Endothelial cell of umbilical vein (primary cell): ENCODE data around the gene CDC20. TPM values are rescaled to one million over a fixed set of nuclear protein-coding genes. Genes with fewer than 3 reads are reported as not detected.

Experiments
- BruUV-seq: library from RNA; stranded (reverse); fragments of 400-500 nt; replicated peaks from 2 replicates; lab custom pipeline; 2021; lab: Mats Ljungman, UMichigan
- CTCF ChIA-PET: fragments of 300-600, 350-600 bp; sonication (Branson Sonifier 250); formaldehyde crosslinking; loops from one replicate; lab custom pipeline; 2021; ENCODE audit warnings: antibody characterized with exemption, inconsistent platforms; lab: Charles Lee
- POLR2A ChIA-PET: fragments of 300-600, 350-600 bp; sonication (Branson Sonifier 250); formaldehyde crosslinking; loops from one replicate; lab custom pipeline; 2021; ENCODE audit warnings: antibody characterized with exemption, inconsistent platforms; lab: Charles Lee
- DNase-seq: peaks from one replicate; pipeline ENCODE4 v3.0.0-alpha.2; 2011; ENCODE audit warnings: low read depth, low spot score
- FAIRE-seq: peaks from 2 replicates; lab custom pipeline; 2011; peaks lifted over from hg19 to GRCh38; lab: Jason Lieb, UNC
- H2AFZ ChIP-seq: 2 replicates; pipeline ENCODE4 v1.6.0; 2012; ENCODE audit warnings: low read depth, low read length, control low read depth, inconsistent platforms
- H3K27ac ChIP-seq: 2 replicates; pipeline ENCODE4 v1.5.1; 2011; ENCODE audit warnings: low read depth, mild to moderate bottlenecking, control low read depth, low read length, moderate library complexity; ENCODE audit not compliant: insufficient read depth
- H3K27me3 ChIP-seq, 2 experiments: 2 replicates each; pipeline versions ENCODE4 v1.6.0 to v1.6.1; 2011; ENCODE audit warnings: low read length in 2 of 2, mixed read lengths in 1 of 2; ENCODE audit not compliant: control insufficient read depth in 2 of 2, insufficient read depth in 2 of 2
- H3K36me3 ChIP-seq, 2 experiments: 2 replicates in 1 of 2; 3 replicates in 1 of 2; pipeline ENCODE4 v1.5.1; 2011; ENCODE audit warnings: low read length in 2 of 2, mild to moderate bottlenecking in 1 of 2, moderate library complexity in 1 of 2; ENCODE audit not compliant: control insufficient read depth in 2 of 2, insufficient read depth in 2 of 2; ENCODE audit errors: extremely low read depth in 1 of 2
- H3K4me1 ChIP-seq: 3 replicates; pipeline ENCODE4 v1.5.1; 2011; ENCODE audit warnings: mild to moderate bottlenecking, low read length; ENCODE audit not compliant: control insufficient read depth, insufficient read depth; ENCODE audit errors: extremely low read depth
- H3K4me2 ChIP-seq: 2 replicates; pipeline ENCODE4 v1.6.1; 2011; ENCODE audit warnings: low read length, control low read depth, mixed read lengths; ENCODE audit not compliant: insufficient read depth
- H3K4me3 ChIP-seq, 3 experiments: fragments of 200-600 bp in 1 of 3; sonication (generic), shearing (Covaris generic) in 1 of 3; replicated peaks in 1 of 3; 2 replicates each; pipeline ENCODE4 v1.5.1; 2011 to 2016; ENCODE audit warnings: control low read depth in 3 of 3, low read length in 3 of 3, mild to moderate bottlenecking in 2 of 3, inconsistent platforms in 1 of 3, low read depth in 1 of 3, moderate library complexity in 1 of 3; ENCODE audit not compliant: insufficient read depth in 1 of 3
- H3K79me2 ChIP-seq: 2 replicates; pipeline ENCODE4 v1.6.0; 2012; ENCODE audit warnings: low read length, inconsistent platforms; ENCODE audit not compliant: control insufficient read depth, insufficient read depth
- H3K9ac ChIP-seq: replicated peaks from 2 replicates; pipeline ENCODE3; 2011; ENCODE audit warnings: low read length, control low read depth; ENCODE audit not compliant: insufficient read depth; ENCODE audit errors: extremely low read depth
- H3K9me1 ChIP-seq: replicated peaks from 3 replicates; pipeline ENCODE4 v1.6.0; 2011; ENCODE audit warnings: mild to moderate bottlenecking, low read length; ENCODE audit not compliant: control insufficient read depth, insufficient read depth; ENCODE audit errors: extremely low read depth
- H3K9me3 ChIP-seq: replicated peaks from 2 replicates; pipeline ENCODE4 v1.5.1; 2012; ENCODE audit warnings: low read length, inconsistent platforms; ENCODE audit not compliant: control insufficient read depth, insufficient read depth
- H4K20me1 ChIP-seq: replicated peaks from 2 replicates; pipeline ENCODE3; 2011; ENCODE audit warnings: mild to moderate bottlenecking, low read length; ENCODE audit not compliant: control insufficient read depth, insufficient read depth; ENCODE audit errors: extremely low read depth
- CTCF ChIP-seq, 2 donors: IDR thresholded peaks; 1 replicate in 1 of 2; 2 replicates in 1 of 2; pipeline ENCODE4 v1.5.1; 2011; ENCODE audit warnings: low read length in 2 of 2, mild to moderate bottlenecking in 2 of 2, moderate library complexity in 2 of 2, control low read depth in 1 of 2, inconsistent platforms in 1 of 2, low read depth in 1 of 2; ENCODE audit not compliant: insufficient read depth in 1 of 2; ENCODE audit errors: extremely low read depth in 1 of 2
- EZH2 ChIP-seq: IDR thresholded peaks from 2 replicates; pipeline ENCODE4 v1.6.1; 2012; ENCODE audit warnings: borderline replicate concordance, low read depth, mild to moderate bottlenecking, moderate library complexity, low read length, inconsistent platforms; ENCODE audit not compliant: severe bottlenecking
- FOS ChIP-seq: IDR thresholded peaks from 2 replicates; pipeline ENCODE4 v1.6.1; 2011; ENCODE audit warnings: mild to moderate bottlenecking, low read length, moderate library complexity, borderline replicate concordance; ENCODE audit not compliant: insufficient read depth
- GATA2 ChIP-seq: IDR thresholded peaks from 2 replicates; pipeline ENCODE4 v1.7.0; 2011; ENCODE audit warnings: low read depth, mild to moderate bottlenecking, moderate library complexity, mixed read lengths, low read length; ENCODE audit not compliant: insufficient read length, insufficient read depth
- JUN ChIP-seq: IDR thresholded peaks from 2 replicates; pipeline ENCODE4 v1.6.1; 2011; ENCODE audit warnings: borderline replicate concordance, low read depth; ENCODE audit not compliant: insufficient read length, insufficient read depth
- MAX ChIP-seq: IDR thresholded peaks from 2 replicates; pipeline ENCODE4 v1.6.1; 2011; ENCODE audit not compliant: insufficient read depth, insufficient read length
- MYC ChIP-seq: IDR thresholded peaks from one replicate; pipeline ENCODE4 v1.6.1; 2011; ENCODE audit warnings: mild to moderate bottlenecking, low read depth, low read length
- POLR2A ChIP-seq: IDR thresholded peaks from 2 replicates; pipeline ENCODE4 v1.6.1; 2012; ENCODE audit warnings: low read depth, mild to moderate bottlenecking, control low read depth, low read length
- POLR2AphosphoS5 ChIP-seq: IDR thresholded peaks from 2 replicates; pipeline ENCODE4 v1.6.1; 2012; ENCODE audit warnings: low read depth, mild to moderate bottlenecking, control low read depth, low read length, moderate library complexity; ENCODE audit not compliant: insufficient read depth
- dilution Hi-C: fragments of 300-500 bp; cut with MboI; formaldehyde crosslinking; loops from one replicate; pipeline ENCODE4 v1.15.0; 2019; ENCODE audit warnings: low sequenced_read_pairs; ENCODE audit not compliant: extremely low pct_ligation_motif_present
- intact Hi-C: fragments of 100-400 bp; cut with micrococcal nuclease; formaldehyde crosslinking; loops from one replicate; pipeline ENCODE4 v1.10.0; 2022
- polyA plus RNA-seq, 4 experiments: library from polyadenylated mRNA; depleted of rRNA in 3 of 4; stranded (reverse) in 3 of 4; unstranded in 1 of 4; fragments of >200 nt; gene quantifications; 2 replicates each; pipeline versions ENCODE4 v1.2.1 to v1.2.3, GENCODE V29; 2011 to 2012; ENCODE audit warnings: missing spikeins in 1 of 4
- total RNA-seq: library from RNA; stranded (reverse); gene quantifications from 2 replicates; pipeline ENCODE4 v1.2.3, GENCODE V29; 2021

The CDC20 gene
- total and polyA plus RNA-seq, 2 donors (not counting 3 experiments of a cell fraction or from before 2014, with no cell fraction given), result 129 to 170 TPM

DNA sequence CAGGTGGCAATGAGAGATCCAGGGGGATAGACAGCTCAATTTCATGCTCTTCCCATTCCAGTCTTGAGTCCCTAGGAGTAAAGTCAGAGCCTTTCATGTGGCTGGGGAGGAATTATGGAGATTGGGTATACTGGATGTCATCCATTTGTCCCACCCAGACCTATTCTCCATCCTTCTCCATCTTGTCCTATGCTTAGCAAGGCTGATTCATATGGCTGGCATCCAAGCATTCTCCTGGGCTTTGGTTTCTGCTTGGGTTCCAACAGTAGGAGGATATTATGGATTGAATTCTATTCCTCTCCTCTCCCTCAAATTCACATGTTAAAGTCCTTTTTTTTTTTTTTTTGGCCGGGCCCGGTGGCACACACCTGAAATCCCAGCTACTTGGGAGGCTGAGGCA is 3.8 kb upstream of the CDC20 start:
- H4K20me1 ChIP-seq, result no peaks in the 10 kb centered on the region
- TF ChIP-seq POLR2AphosphoS5 (no peak), EZH2 (no peak), POLR2A (no peak), MYC (no peak), CTCF (IDR thresholded peaks at IDR 0.05; ENCODE audit: extremely low read depth in 1 of 2, insufficient read depth in 1 of 2, low read depth in 1 of 2, low read length in 2 of 2) (no peak), FOS (no peak), MAX (no peak), GATA2 (no peak), JUN (no peak)
- no peak overlapping the region for H3K4me3 ChIP-seq
- H2AFZ ChIP-seq, result no peak overlapping the region
- ChIA-PET CTCF (no interaction called here), POLR2A (no interaction called here)
- H3K9me1 ChIP-seq, result no peaks in the 10 kb centered on the region
- no peaks in the 10 kb centered on the region for H3K27me3 ChIP-seq
- H3K9me3 ChIP-seq, result no peaks in the 10 kb centered on the region
- intact Hi-C loops, result no loop called here
- peaks cover 15% of the 10 kb centered on the region for H3K4me1 ChIP-seq
- FAIRE-seq (no peak), DNase-seq (no peak)
- H3K9ac ChIP-seq, result no peak overlapping the region
- dilution Hi-C loops, result no loop called here
- H3K4me2 ChIP-seq, result no peak overlapping the region
- no peak overlapping the region for H3K27ac ChIP-seq
- no TSS peak for BruUV-seq
- peaks cover 0 to 1% of the 10 kb centered on the region in 2 experiments for H3K36me3 ChIP-seq
- peaks cover 11% of the 10 kb centered on the region for H3K79me2 ChIP-seq
